NB4 (cell line): ENCODE measurements around the gene FXR2.

Experiments
- MAX ChIP-seq: IDR thresholded peaks from 2 replicates; pipeline ENCODE4 v1.6.1; 2011; ENCODE audit warnings: low read depth, low read length
- MYC ChIP-seq: IDR thresholded peaks from 2 replicates; pipeline ENCODE4 v1.6.1; 2011; ENCODE audit warnings: low read depth, low read length
- POLR2A ChIP-seq: IDR thresholded peaks from 2 replicates; pipeline ENCODE4 v1.6.1; 2011; ENCODE audit warnings: mild to moderate bottlenecking; ENCODE audit not compliant: insufficient read length; ENCODE audit errors: extremely low read depth
- TF ChIP-seq, protein P1 (sequence below): IDR thresholded peaks from one replicate; pipeline ENCODE4 v1.5.1; 2012; ENCODE audit warnings: low read depth, low read length

- TF ChIP-seq POLR2A = no peak
- TF ChIP-seq, protein P1, sequence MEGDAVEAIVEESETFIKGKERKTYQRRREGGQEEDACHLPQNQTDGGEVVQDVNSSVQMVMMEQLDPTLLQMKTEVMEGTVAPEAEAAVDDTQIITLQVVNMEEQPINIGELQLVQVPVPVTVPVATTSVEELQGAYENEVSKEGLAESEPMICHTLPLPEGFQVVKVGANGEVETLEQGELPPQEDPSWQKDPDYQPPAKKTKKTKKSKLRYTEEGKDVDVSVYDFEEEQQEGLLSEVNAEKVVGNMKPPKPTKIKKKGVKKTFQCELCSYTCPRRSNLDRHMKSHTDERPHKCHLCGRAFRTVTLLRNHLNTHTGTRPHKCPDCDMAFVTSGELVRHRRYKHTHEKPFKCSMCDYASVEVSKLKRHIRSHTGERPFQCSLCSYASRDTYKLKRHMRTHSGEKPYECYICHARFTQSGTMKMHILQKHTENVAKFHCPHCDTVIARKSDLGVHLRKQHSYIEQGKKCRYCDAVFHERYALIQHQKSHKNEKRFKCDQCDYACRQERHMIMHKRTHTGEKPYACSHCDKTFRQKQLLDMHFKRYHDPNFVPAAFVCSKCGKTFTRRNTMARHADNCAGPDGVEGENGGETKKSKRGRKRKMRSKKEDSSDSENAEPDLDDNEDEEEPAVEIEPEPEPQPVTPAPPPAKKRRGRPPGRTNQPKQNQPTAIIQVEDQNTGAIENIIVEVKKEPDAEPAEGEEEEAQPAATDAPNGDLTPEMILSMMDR = no peak
- TF ChIP-seq MAX = no peak
- no peak for TF ChIP-seq MYC
These were observed 64.4 kb downstream of the FXR2 start for GRCh38 chr17:7550344-7550743.
